Liver (tissue), 9 donors: Measurements from ENCODE around the gene PROSER3. TPM values are rescaled to one million over a fixed set of nuclear protein-coding genes. Genes with fewer than 3 reads are reported as not detected.

Experiments
- DNase-seq: peaks from one replicate; pipeline ENCODE4 v3.0.0-alpha.2; 2017; ENCODE audit warnings: low spot score
- H3K27ac ChIP-seq, 2 donors: one replicate each; pipeline ENCODE4 v1.7.0; 2013; ENCODE audit warnings: inconsistent platforms in 2 of 2, low read length in 2 of 2, control low read depth in 1 of 2, low read depth in 1 of 2, mild to moderate bottlenecking in 1 of 2
- H3K27me3 ChIP-seq, 4 donors: one replicate each; pipeline versions ENCODE4 v1.6.1 to v1.7.0; 2013; ENCODE audit warnings: low read length in 3 of 4, inconsistent platforms in 1 of 4, mild to moderate bottlenecking in 1 of 4, moderate library complexity in 1 of 4; ENCODE audit not compliant: control insufficient read depth in 4 of 4, insufficient read depth in 4 of 4
- H3K36me3 ChIP-seq, 4 donors: one replicate each; pipeline versions ENCODE4 v1.6.1 to v1.7.0; 2013; ENCODE audit warnings: low read length in 3 of 4, mild to moderate bottlenecking in 3 of 4, low read depth in 1 of 4, moderate library complexity in 1 of 4; ENCODE audit not compliant: control insufficient read depth in 4 of 4, insufficient read depth in 3 of 4
- H3K4me1 ChIP-seq, 4 donors: one replicate each; pipeline versions ENCODE4 v1.6.1 to v1.7.0; 2013; ENCODE audit warnings: low read length in 3 of 4, mild to moderate bottlenecking in 3 of 4, moderate library complexity in 1 of 4; ENCODE audit not compliant: control insufficient read depth in 4 of 4, insufficient read depth in 4 of 4
- H3K4me3 ChIP-seq, 3 donors: one replicate each; pipeline versions ENCODE4 v1.6.1 to v1.7.0; 2013; ENCODE audit warnings: low read length in 3 of 3, control low read depth in 1 of 3, low read depth in 1 of 3, mild to moderate bottlenecking in 1 of 3
- H3K9ac ChIP-seq, 2 donors: one replicate each; pipeline ENCODE4 v1.7.0; 2013; ENCODE audit warnings: low read length in 2 of 2, mild to moderate bottlenecking in 2 of 2, moderate library complexity in 2 of 2, control low read depth in 1 of 2, low read depth in 1 of 2
- H3K9me3 ChIP-seq, 4 donors: one replicate each; pipeline versions ENCODE4 v1.6.1 to v1.7.0; 2013; ENCODE audit warnings: low read length in 3 of 4; ENCODE audit not compliant: control insufficient read depth in 4 of 4
- CTCF ChIP-seq: fragments of 150-350 bp; IDR thresholded peaks from 2 replicates; pipeline ENCODE4 v1.5.1; 2017; ENCODE audit warnings: improper control_type of control experiment, low read depth, low read length; ENCODE audit not compliant: missing input control
- EGR1 ChIP-seq, 2 donors: IDR thresholded peaks; 2 replicates each; pipeline ENCODE4 v1.6.1; 2016 to 2018; ENCODE audit warnings: antibody characterized with exemption in 2 of 2, low read depth in 2 of 2
- FOXA1 ChIP-seq: IDR thresholded peaks from 2 replicates; pipeline ENCODE4 v1.6.1; 2016; ENCODE audit warnings: antibody characterized with exemption
- FOXA2 ChIP-seq: IDR thresholded peaks from 2 replicates; pipeline ENCODE4 v1.6.1; 2016; ENCODE audit warnings: antibody characterized with exemption
- GABPA ChIP-seq, 2 donors: IDR thresholded peaks in 1 of 2; conservative IDR thresholded peaks in 1 of 2; 2 replicates each; pipeline ENCODE4 v1.6.1; 2016; ENCODE audit warnings: antibody characterized with exemption in 2 of 2, mild to moderate bottlenecking in 1 of 2, moderate library complexity in 1 of 2
- HNF4A ChIP-seq, 2 donors: conservative IDR thresholded peaks; 2 replicates each; pipeline ENCODE4 v1.6.1; 2016; ENCODE audit warnings: antibody characterized with exemption in 2 of 2, mild to moderate bottlenecking in 2 of 2
- HNF4G ChIP-seq: IDR thresholded peaks from 2 replicates; pipeline ENCODE4 v1.6.1; 2016; ENCODE audit warnings: antibody characterized with exemption
- JUND ChIP-seq, 2 donors: IDR thresholded peaks; 2 replicates each; pipeline ENCODE4 v1.6.1; 2016; ENCODE audit warnings: antibody characterized with exemption in 2 of 2
- MAX ChIP-seq: IDR thresholded peaks from 2 replicates; pipeline ENCODE4 v1.6.1; 2016; ENCODE audit warnings: antibody characterized with exemption
- NR2F2 ChIP-seq: IDR thresholded peaks from 2 replicates; pipeline ENCODE4 v1.6.1; 2016; ENCODE audit warnings: antibody characterized with exemption
- RAD21 ChIP-seq, 2 donors: IDR thresholded peaks; 2 replicates each; pipeline ENCODE4 v1.6.1; 2016; ENCODE audit warnings: antibody characterized with exemption in 2 of 2, mild to moderate bottlenecking in 2 of 2
- REST ChIP-seq: IDR thresholded peaks from 2 replicates; pipeline ENCODE4 v1.6.1; 2016; ENCODE audit warnings: antibody characterized with exemption, mild to moderate bottlenecking
- RXRA ChIP-seq, 2 donors: IDR thresholded peaks; 2 replicates each; pipeline ENCODE4 v1.6.1; 2017 to 2018; ENCODE audit warnings: antibody characterized with exemption in 2 of 2, mild to moderate bottlenecking in 1 of 2
- SP1 ChIP-seq: IDR thresholded peaks from 2 replicates; pipeline ENCODE4 v1.6.1; 2018; ENCODE audit warnings: antibody characterized with exemption, mild to moderate bottlenecking
- TAF1 ChIP-seq: conservative IDR thresholded peaks from 2 replicates; pipeline ENCODE4 v1.6.1; 2016; ENCODE audit warnings: antibody characterized with exemption, mild to moderate bottlenecking
- YY1 ChIP-seq: IDR thresholded peaks from 2 replicates; pipeline ENCODE4 v1.6.1; 2016; ENCODE audit warnings: antibody characterized with exemption, mild to moderate bottlenecking
- ZBTB33 ChIP-seq: IDR thresholded peaks from 2 replicates; pipeline ENCODE4 v1.6.1; 2016; ENCODE audit warnings: antibody characterized with exemption
- WGBS: extraction: QIAGEN DNeasy Blood & Tissue Kit; methylation state at CpG from one replicate; pipeline ENCODE4 v1.1.7; 2013; 5-methylcytosine and 5-hydroxymethylcytosine counted together
- polyA plus RNA-seq, 2 donors: library from polyadenylated mRNA; stranded (reverse) in 1 of 2; unstranded in 1 of 2; fragments of 200-250 nt in 1 of 2; fragments of >200 nt in 1 of 2; fragmentation: Nextera tagmentation in 1 of 2; extraction: Ambion mirVana in 1 of 2; gene quantifications; one replicate each; pipeline versions ENCODE4 v1.2.1 to v1.2.3, GENCODE V29; 2013 to 2015
- total RNA-seq, 2 donors: library from RNA; depleted of rRNA; stranded (reverse); fragments of >200 nt; gene quantifications; one replicate each; pipeline ENCODE4 v1.2.3, GENCODE V29; 2014
- TF ChIP-seq, protein P1 (sequence below): IDR thresholded peaks from 2 replicates; pipeline ENCODE4 v1.6.1; 2016; ENCODE audit warnings: antibody characterized with exemption
- donor health status: healthy.
- donor health status: healthy.
- donor health status: healthy.
- donor health status: healthy.
- donor health status: healthy.

PROSER3 gene
- total and polyA plus RNA-seq, 4 donors = 2.1 to 4.5 (median 2.7) TPM

- H3K36me3 ChIP-seq = no peaks in the 10 kb centered on the region
- peaks cover 5 to 9% (median 6%) of the 10 kb centered on the region in 4 donors for H3K4me1 ChIP-seq
- no peak overlapping the region for H3K9ac ChIP-seq
- TF ChIP-seq RXRA (IDR thresholded peaks at IDR 0.05) (no peak), FOXA1 (no peak), RAD21 (IDR thresholded peaks at IDR 0.05) (no peak), EGR1 (IDR thresholded peaks at IDR 0.05; ENCODE audit: low read depth in 2 of 2) (no peak), YY1 (no peak), TAF1 (no peak), CTCF (no peak), ZBTB33 (no peak), GABPA (IDR thresholded peaks at IDR 0.05 in 1 of 2, conservative IDR thresholded peaks at IDR 0.05 in 1 of 2) (no peak), JUND (IDR thresholded peaks at IDR 0.05) (no peak), HNF4A (conservative IDR thresholded peaks at IDR 0.05) (no peak), FOXA2 (no peak), REST (no peak), NR2F2 (no peak), SP1 (no peak), MAX (no peak), HNF4G (no peak)
- TF ChIP-seq, protein P1, sequence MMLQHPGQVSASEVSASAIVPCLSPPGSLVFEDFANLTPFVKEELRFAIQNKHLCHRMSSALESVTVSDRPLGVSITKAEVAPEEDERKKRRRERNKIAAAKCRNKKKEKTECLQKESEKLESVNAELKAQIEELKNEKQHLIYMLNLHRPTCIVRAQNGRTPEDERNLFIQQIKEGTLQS = no peak
- H3K27ac ChIP-seq = no peak overlapping the region
- WGBS = 57% methylated on average over 13 of the region's 13 CpGs
- no peak overlapping the region for H3K4me3 ChIP-seq
- H3K27me3 ChIP-seq = no peaks in the 10 kb centered on the region
- H3K9me3 ChIP-seq = no peaks in the 10 kb centered on the region
- DNase-seq = no peak
Observed at GRCh38 chr19:35710784-35711723, 46.9 kb upstream of the PROSER3 start.
